T-helper 2 cell (primary cell): Measurements from ENCODE around the gene GRK4.
"Not testable (repeated sequence)": the region's sequence is repeated elsewhere in the genome, so short reads cannot be mapped to it uniquely, and the experiment has no call there.

Experiments used
- DNase-seq, 5 experiments: peaks; one replicate each; pipeline versions ENCODE4 v3.0.0 to v3.0.0-alpha.2; 2012 to 2022
- total RNA-seq, 2 donors: gene quantifications; one replicate each; lab custom pipeline; 2026; lab: John Stamatoyannopoulos, UW

Gene GRK4
- 3.1 to 3.6 reads per million in 2 donors for total RNA-seq

GRCh38 chr4:2963175-2963965 is at the start of gene GRK4, which contains the start of gene NOP14:
TSS of gene GRK4 (plus strand) at chr4:2963571. CDS start at chr4:2964071, 500 bp downstream.
TSS of gene NOP14 (minus strand) at chr4:2963406. CDS start at chr4:2963319, 87 bp downstream.
- peak; percentile 94 to 99 (median 96) for DNase-seq

- peak in 1 of 5 experiments; percentile 27 for DNase-seq
Measured at GRCh38 chr4:2914256-2915126, 48.9 kb upstream of the GRK4 start.

GRCh38 chr4:2915789-2916188 is 47.6 kb upstream of the GRK4 start:
- DNase-seq = no peak

- not testable (repeated sequence) for DNase-seq
Measured at GRCh38 chr4:2916696-2917095, 46.7 kb upstream of the GRK4 start.

- DNase-seq = not testable (repeated sequence)
Measured at GRCh38 chr4:2918300-2918699, 45.1 kb upstream of the GRK4 start.

GRCh38 chr4:2918714-2919113 is 44.7 kb upstream of the GRK4 start:
- not testable (repeated sequence) for DNase-seq

- peak in 2 of 5 experiments; percentile 61 to 69 for DNase-seq
Measured at GRCh38 chr4:2922453-2923101, 40.8 kb upstream of the GRK4 start.

GRCh38 chr4:2923141-2923551 is 40.2 kb upstream of the GRK4 start:
- DNase-seq = no peak

GRCh38 chr4:2923668-2924173 is 39.6 kb upstream of the GRK4 start:
- DNase-seq = no peak

GRCh38 chr4:2924286-2924685 is 39.1 kb upstream of the GRK4 start:
- no peak for DNase-seq

GRCh38 chr4:2924765-2925301 is 38.5 kb upstream of the GRK4 start:
- DNase-seq = no peak

GRCh38 chr4:2925496-2925895 is 37.9 kb upstream of the GRK4 start:
- no peak for DNase-seq

GRCh38 chr4:2925931-2926860 is 37.2 kb upstream of the GRK4 start:
- DNase-seq = no peak

- no peak for DNase-seq
Measured at GRCh38 chr4:2927016-2927695, 36.2 kb upstream of the GRK4 start.

- DNase-seq = no peak
Measured at GRCh38 chr4:2927696-2928075, 35.7 kb upstream of the GRK4 start.

GRCh38 chr4:2928242-2929176 is 34.9 kb upstream of the GRK4 start:
- DNase-seq = no peak

- no peak for DNase-seq
Measured at GRCh38 chr4:2929469-2929868, 33.9 kb upstream of the GRK4 start.

- no peak for DNase-seq
Measured at GRCh38 chr4:2930135-2930757, 33.1 kb upstream of the GRK4 start.
